VCaP (cell line): ENCODE data around the gene TMEM89.

Source experiments
- H3K27ac ChIP-seq: fragments of 450-650 bp; 2 replicates; pipeline ENCODE4 v1.5.1; 2017
- TF ChIP-seq, protein P1 (sequence below): fragments of 450-650 bp; conservative IDR thresholded peaks from 2 replicates; pipeline ENCODE4 v1.5.1; 2017; ENCODE audit warnings: mild to moderate bottlenecking, moderate library complexity

Gene TMEM89

GRCh38 chr3:48596676-48597407, 24.7 kb downstream of the TMEM89 start:
- H3K27ac ChIP-seq, result no peak overlapping the region
- TF ChIP-seq, protein P1, sequence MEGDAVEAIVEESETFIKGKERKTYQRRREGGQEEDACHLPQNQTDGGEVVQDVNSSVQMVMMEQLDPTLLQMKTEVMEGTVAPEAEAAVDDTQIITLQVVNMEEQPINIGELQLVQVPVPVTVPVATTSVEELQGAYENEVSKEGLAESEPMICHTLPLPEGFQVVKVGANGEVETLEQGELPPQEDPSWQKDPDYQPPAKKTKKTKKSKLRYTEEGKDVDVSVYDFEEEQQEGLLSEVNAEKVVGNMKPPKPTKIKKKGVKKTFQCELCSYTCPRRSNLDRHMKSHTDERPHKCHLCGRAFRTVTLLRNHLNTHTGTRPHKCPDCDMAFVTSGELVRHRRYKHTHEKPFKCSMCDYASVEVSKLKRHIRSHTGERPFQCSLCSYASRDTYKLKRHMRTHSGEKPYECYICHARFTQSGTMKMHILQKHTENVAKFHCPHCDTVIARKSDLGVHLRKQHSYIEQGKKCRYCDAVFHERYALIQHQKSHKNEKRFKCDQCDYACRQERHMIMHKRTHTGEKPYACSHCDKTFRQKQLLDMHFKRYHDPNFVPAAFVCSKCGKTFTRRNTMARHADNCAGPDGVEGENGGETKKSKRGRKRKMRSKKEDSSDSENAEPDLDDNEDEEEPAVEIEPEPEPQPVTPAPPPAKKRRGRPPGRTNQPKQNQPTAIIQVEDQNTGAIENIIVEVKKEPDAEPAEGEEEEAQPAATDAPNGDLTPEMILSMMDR, result no peak

- TF ChIP-seq, protein P1, result no peak
- no peak overlapping the region for H3K27ac ChIP-seq
Observed at GRCh38 chr3:48596157-48596556, 25.4 kb downstream of the TMEM89 start.

DNA sequence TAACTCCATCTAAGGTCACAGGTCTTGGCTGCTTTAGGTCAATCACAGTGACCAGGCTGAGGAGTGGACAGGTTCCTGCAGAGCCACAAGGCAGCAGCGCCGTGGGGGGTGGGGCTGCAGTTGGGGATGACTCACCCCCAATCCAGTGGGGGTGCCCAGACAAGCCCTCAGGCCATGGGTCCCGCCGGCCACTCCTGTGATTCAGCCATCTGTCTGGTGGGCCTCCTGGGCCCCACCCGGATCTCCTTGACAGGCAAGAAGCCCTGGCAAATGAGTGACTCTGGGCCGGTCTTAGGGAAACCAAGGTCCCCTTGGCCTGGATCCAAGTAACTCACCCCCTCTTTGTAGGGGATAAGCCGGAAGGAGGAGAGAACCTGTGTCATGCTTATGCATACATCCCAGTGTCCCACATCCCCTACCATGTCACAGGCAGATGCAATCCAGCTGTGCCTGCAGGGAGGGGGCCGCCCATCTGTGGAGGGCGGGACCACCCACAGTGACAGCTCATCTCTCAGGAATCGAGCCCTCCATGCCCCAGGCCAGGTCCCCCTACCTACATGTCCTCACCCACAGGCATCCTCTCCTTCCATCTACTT, 25.9 kb downstream of the TMEM89 start:
- H3K27ac ChIP-seq, result no peak overlapping the region
- TF ChIP-seq, protein P1, result no peak

DNA sequence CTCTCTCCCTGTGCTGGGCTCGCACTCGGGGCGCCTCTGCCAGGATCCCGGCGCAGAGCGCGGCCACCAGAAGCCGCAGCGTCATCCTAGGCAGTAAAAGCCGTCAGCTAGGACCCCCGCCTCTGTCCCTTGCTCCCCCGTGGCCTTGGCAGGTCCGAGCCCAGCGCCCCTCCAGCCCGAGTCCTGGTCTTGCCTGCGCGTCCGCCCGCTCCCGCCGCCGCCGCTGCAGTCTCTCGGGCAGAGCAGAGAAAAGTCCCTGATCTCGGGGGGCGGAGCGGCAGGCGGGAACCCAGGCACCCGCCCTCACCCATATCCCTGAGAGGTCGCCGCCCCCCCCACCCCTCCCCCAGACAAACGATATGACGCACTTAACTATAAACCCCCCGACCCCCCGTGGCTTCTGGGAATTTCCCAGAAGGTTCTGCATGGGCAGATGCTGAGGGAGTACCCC, 26.5 kb downstream of the TMEM89 start, which contains the start of gene COL7A1:
TSS of gene COL7A1 (minus strand) at position 255 of the 451 bp plus-strand sequence. CDS start at position 85, 170 bp downstream.
- no peak within 1 kb of the TSS for H3K27ac ChIP-seq
- TF ChIP-seq, protein P1, result no peak

DNA sequence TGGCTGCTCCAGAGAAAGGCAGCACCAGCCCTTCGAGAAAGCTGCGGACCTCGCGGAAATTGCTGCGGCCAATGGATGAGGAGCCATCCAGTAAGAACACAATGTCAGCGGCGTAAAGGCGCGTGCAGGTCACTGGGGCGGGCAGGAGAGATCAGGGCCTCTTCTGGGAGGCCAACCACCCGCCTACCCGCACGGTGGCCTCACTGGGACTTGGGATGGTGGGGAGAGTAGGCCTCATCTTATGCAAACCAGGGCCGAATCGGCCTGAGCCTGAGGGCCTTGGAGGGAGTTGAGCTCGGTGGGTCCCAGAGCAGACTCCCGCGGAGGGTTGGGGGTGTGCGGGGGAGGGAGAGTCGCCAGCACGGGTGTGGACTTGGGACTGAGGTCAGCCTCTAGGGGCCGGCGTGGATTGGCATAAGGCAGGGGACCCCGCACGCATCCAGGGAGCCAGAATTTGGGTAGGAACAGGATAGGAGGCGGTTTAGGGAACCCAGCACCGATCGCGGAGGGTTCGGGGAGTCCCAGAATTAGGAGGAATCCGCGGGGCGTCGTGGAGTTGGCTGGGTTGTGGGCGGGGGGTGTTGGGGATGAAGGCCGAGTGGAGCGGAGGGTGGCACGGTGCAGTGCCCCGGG, 27.0 kb downstream of the TMEM89 start:
- H3K27ac ChIP-seq, result no peak overlapping the region
- TF ChIP-seq, protein P1, result no peak

DNA sequence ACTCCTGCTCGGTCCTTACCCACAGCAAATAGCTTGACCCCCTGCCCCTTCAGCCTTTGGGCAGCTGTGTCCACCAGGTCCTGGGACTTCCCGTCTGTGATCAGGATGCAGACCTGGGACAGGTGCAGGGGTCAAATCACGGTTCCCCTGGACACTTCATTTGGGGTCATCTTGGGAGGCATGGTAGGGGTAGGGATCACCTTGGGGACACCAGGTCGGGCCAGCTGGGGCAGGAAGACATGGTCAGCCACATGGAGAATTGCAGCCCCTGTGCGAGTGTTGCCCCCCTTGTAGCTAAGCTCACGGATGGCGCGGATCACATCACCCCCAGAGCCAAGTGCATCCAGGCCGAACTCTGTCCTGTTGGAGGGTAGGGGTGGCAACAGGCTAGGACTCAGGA, 28.2 kb downstream of the TMEM89 start:
- no peak overlapping the region for H3K27ac ChIP-seq
- TF ChIP-seq, protein P1, result no peak

DNA sequence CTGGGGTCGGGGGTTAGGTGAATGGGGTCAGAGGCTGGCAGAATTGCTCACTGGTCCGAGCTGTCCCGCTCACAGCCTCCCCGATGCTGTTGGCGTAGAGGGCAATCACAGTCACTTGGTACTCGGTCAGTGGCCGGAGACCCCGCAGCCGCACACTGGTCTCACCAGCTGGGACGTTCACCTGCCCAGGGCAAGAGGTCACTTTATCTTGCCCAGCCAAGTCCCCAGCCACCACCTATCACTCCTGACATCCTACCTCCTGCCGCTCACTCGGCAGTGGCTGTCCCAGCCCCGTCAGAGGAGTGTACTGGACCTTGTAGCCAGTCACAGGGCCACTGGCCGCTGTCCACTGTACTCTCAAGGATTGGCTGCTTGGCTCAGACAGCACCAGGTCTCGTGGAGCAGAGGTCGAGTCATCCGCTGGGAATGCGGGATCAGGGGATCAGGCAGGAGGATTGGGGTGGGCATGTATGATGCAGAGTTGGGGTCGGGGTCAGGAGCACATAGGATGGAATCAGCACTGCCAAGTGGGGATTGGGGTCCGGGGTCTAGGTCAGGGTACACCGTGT, 29.0 kb downstream of the TMEM89 start:
- TF ChIP-seq, protein P1, result no peak
- H3K27ac ChIP-seq, result no peak overlapping the region
